NCI-H187 treated with DMSO at 0.1 percent for 48 hours (cell line): ENCODE results near the gene ARHGEF28.

Source experiments
- DNase-seq: peaks from one replicate; lab custom pipeline; 2025; lab: John Stamatoyannopoulos, UW

ARHGEF28 gene

DNA sequence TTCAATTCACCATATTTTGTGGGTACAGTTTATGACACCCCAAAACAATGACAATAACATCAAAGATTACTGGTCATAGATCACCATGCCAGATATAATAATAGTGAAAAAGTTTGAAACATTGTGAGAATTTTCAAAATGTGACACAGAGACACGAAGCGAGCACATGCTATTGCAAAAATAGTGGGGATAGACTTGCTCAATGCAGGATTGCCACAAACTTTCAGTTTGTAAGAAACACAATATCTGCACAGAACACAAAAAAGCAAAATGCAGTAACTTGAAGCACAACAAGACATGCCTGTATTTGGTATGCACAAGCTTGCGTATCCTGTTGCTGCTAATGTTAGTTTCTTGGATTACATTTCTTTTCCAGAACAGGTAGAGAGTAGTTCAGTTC lies 35.8 kb downstream of the ARHGEF28 start:
- no peak for DNase-seq

DNA sequence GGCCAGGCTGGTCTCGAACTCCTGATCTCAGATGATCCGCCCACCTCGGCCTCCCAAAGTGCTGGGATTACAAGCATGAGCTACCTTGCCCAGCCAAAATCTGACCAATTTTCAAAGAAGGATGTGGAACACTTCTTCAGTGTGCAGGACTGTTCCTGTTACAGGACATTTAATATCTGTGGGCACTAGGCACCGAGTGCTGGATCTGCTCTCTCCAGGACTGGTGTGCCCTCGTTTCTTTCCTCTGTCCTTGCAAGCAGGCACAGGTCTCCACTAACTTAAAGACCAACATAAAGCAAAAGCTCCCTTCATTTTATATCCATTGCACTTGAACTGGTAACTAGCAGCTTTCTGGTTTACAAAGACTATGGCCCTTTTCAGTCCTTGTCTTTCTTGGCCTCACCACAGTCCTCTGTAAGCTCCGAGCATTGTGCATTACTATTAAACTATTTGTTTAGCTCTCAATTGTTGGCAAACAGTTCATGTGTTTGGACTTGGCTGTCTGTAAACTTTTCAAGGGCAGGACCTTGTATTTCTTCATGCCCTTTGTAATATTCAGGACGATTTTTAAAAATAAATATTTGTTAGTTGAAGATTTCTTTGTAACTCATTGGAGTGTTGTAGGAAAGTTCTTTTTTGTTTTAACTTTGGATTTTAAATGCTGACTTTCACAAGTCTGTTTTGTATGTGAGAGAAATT lies 37.3 kb downstream of the ARHGEF28 start:
- DNase-seq: no peak

DNA sequence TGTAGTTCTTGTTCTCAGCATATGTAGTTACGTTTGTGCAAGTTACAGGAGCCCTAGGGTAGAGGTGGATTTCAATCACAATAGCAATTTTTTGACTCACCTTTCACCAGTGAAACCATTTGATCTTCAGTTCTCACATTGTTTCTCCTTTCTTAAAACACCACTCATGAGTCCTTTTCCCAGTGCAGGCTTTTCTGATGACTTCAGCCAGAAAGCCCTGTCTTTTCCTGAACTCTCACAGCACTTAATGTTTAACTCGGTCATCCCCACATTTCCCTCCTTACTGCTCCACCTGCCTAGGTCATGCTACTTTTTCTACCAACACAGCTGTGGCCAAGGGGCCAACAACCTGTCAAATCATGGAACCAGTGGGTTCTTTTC lies 37.9 kb downstream of the ARHGEF28 start:
- DNase-seq: no peak

DNA sequence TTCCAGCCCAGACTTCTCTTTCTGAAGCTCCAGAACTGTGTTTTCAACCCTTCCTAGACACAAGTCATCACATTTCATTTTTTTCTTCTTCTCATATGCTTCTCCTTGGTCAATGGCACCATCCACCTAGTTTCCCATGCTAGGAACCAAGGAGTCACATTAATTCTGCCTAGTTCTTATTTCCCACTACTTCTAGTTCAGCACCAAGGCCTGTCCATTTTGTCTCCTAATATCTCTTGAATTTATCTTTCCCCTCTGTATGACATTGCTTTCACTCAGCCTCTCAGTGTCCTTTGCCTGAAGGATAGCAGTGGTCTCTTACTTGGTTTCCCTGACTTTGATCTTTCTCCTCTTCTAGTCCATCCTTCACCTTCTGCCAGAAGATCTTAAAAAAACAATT lies 38.8 kb downstream of the ARHGEF28 start:
- DNase-seq: no peak

- DNase-seq: no peak
These were observed 40.9 kb downstream of the ARHGEF28 start for GRCh38 chr5:73666891-73667290.

GRCh38 chr5:73668017-73668416 lies 42.0 kb downstream of the ARHGEF28 start:
- DNase-seq: no peak

DNA sequence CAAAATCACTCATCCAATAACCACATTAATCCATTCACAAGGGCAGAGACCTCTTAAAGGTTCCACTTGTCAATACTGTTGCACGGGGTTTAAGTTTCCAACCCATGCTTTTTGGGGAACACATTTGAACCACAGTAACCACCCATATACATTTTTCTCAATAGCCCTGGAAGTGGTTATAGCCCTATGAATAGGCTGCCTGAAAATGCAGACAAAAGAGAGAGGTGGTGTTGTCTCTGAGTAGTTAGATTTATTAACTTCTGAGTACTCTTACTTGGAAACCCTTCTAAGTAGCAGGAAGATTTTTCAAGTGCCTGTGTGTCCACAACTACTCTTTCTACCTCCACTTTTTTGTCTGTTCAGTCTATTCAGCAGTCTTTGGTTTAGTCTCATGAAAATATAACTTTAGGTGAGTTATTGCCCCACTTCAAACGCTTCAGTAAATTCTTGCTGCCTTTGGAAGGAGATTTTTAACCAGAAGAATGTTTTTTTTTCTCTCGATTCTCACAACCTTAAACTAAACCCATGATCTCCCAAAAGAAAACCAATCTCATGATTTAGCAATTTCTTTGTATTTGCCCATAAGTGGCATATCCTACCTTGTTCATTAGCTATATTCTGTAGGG lies 42.6 kb downstream of the ARHGEF28 start:
- DNase-seq: peak; percentile 38

GRCh38 chr5:73670731-73671130 lies 44.7 kb downstream of the ARHGEF28 start:
- no peak for DNase-seq

GRCh38 chr5:73672132-73672531 lies 46.1 kb downstream of the ARHGEF28 start:
- DNase-seq: no peak

GRCh38 chr5:73673161-73673591 lies 47.2 kb downstream of the ARHGEF28 start:
- no peak for DNase-seq

GRCh38 chr5:73674669-73675004 lies 48.6 kb downstream of the ARHGEF28 start:
- no peak for DNase-seq

GRCh38 chr5:73678322-73678740 lies 52.3 kb downstream of the ARHGEF28 start:
- no peak for DNase-seq

GRCh38 chr5:73678807-73679206 lies 52.8 kb downstream of the ARHGEF28 start:
- no peak for DNase-seq

DNA sequence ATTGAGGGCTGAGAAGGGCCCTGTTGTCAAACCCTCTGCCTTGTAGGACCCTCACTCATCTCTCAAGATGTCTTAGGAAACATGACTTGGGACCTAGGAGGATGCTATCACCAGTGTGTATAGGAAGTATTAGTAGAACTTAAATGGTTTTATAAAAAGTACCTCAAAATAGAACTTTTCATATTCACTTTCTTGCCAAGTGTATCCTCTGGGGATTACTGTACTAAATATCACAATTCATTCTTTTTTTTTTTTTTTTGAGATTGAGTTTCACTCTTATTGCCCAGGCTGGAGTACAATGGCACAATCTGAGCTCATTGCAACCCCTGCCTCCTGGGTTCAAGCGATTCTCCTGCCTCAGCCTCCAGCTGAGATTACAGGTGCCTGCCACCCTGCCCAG lies 56.2 kb downstream of the ARHGEF28 start:
- no peak for DNase-seq

GRCh38 chr5:73684691-73685090 lies 58.7 kb downstream of the ARHGEF28 start:
- DNase-seq: no peak

- no peak for DNase-seq
These were observed 60.9 kb downstream of the ARHGEF28 start for GRCh38 chr5:73686912-73687311.

DNA sequence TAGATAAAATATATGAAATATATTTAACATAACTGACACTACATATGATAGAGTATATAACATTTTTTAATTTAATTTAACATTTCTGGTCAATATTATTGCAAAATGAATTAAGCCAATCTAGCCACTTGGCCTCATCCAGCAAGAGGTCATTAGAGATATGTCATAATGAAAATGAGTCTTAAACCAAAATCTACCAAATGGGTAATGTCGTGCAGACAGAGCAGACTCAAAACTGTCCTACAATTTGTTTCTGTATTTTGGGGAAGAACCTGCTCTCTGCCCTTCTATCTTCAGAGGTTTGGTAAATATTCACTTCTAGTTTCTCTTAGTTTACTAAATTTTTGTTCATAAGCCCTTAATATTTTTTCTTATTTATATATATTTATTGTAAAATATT lies 61.4 kb downstream of the ARHGEF28 start:
- no peak for DNase-seq

DNA sequence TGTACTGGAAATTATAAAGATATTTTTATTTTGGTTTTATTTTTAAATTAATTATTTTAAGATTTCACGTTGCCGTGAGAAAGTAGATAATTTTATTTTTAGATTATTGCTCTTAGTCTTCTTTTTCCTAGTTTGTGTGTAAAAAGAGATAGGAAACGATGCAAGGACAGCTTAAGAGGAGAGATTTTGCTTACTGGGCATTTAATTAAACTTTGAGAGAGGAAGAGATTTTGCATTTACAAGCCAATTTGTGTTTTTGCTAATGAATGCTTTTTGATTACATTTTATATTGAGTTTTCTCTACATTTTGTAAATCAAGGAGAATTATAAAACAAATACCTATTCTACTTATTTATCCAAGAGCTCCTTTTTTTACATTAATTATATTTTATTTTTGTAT lies 64.0 kb downstream of the ARHGEF28 start:
- no peak for DNase-seq

GRCh38 chr5:73691302-73692080 lies 65.5 kb downstream of the ARHGEF28 start:
- DNase-seq: no peak

DNA sequence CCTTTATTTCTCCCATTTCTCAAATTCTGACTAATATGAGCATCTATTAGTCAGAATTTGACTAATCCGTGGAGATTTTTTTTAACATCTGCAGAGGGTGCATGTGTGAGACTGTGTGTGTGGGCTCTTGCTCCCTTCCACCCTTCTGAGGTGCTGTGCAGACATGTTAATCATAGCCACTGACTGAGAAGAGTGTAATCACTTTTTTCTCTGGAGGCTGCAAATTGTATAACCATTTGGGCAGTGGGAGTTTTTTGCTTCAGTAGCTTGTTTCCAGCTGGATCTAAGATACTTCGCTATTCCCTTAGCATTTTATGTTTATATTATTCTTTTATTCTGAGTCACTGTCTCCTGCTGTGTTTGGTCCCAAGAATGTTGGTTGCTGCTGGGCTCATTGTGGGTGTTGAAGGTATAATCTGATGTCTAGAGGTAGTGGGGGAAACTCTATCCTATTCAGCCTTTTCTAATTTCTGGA lies 66.2 kb downstream of the ARHGEF28 start:
- DNase-seq: no peak

DNA sequence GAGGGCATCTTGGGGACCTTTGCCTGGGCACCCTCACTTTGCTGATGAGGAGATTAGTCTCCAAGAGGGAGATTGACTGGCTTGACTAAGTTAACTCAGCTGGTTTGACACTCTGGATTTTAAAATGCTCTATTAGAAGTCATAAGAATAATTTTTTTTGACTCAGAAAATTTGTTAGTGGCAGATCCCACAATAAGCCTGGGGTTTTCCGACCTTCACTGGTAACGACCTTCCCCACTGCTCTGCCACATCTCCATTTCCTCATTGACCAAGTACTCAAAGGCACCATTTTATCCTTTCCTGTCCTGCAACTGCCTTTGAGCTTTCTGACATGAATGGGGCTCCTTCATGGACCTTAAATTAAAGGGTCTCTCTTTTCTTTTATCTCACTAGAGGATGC lies 67.0 kb downstream of the ARHGEF28 start:
- DNase-seq: no peak

GRCh38 chr5:73693573-73694061 lies 67.6 kb downstream of the ARHGEF28 start:
- DNase-seq: no peak

- DNase-seq: no peak
These were observed 68.1 kb downstream of the ARHGEF28 start for GRCh38 chr5:73694089-73694488.
